Measurements from ENCODE around the gene ARF3.
A peak's percentile ranks its signal among the peaks of the same experiment; 100 is the strongest.

ARF3 gene

GRCh38 chr12:48903982-48904411, 53.3 kb downstream of the ARF3 start:
- H3K27ac ChIP-seq = no peak overlapping the region
- H3K36me3 ChIP-seq = no peaks in the 10 kb centered on the region
- TF ChIP-seq CTCF (IDR thresholded peaks at IDR 0.05; ENCODE audit: low read depth, low read length) = peak; percentile 78
- DNase-seq = peak; percentile 89
- peak overlapping the region; percentile 40 for H3K4me3 ChIP-seq (ENCODE audit: low read depth, low read length)
- no peaks in the 10 kb centered on the region for H3K9me3 ChIP-seq (ENCODE audit: severe bottlenecking)
- H3K27me3 ChIP-seq (ENCODE audit: insufficient read depth, low read depth, severe bottlenecking) = no peaks in the 10 kb centered on the region

- no peak for TF ChIP-seq CTCF (IDR thresholded peaks at IDR 0.05; ENCODE audit: low read depth, low read length)
- Histone ChIP-seq H3K9me3 (ENCODE audit: severe bottlenecking) (no peaks in the 10 kb centered on the region), H3K4me3 (ENCODE audit: low read depth, low read length) (no peak overlapping the region), H3K27ac (no peak overlapping the region), H3K27me3 (ENCODE audit: insufficient read depth, low read depth, severe bottlenecking) (no peaks in the 10 kb centered on the region), H3K36me3 (no peaks in the 10 kb centered on the region)
- no peak for DNase-seq
These were observed 53.8 kb downstream of the ARF3 start for GRCh38 chr12:48903363-48903981.

GRCh38 chr12:48901278-48901677, 56.0 kb downstream of the ARF3 start:
- no peak for TF ChIP-seq CTCF (IDR thresholded peaks at IDR 0.05; ENCODE audit: low read depth, low read length)
- Histone ChIP-seq H3K36me3 (no peaks in the 10 kb centered on the region), H3K9me3 (ENCODE audit: severe bottlenecking) (no peaks in the 10 kb centered on the region), H3K27me3 (ENCODE audit: insufficient read depth, low read depth, severe bottlenecking) (no peaks in the 10 kb centered on the region), H3K4me3 (ENCODE audit: low read depth, low read length) (no peak overlapping the region), H3K27ac (no peak overlapping the region)
- no peak for DNase-seq

- no peak for TF ChIP-seq CTCF (IDR thresholded peaks at IDR 0.05; ENCODE audit: low read depth, low read length)
These were observed 57.6 kb downstream of the ARF3 start for GRCh38 chr12:48899651-48900050.

GRCh38 chr12:48894271-48894670, 63.0 kb downstream of the ARF3 start:
- Histone ChIP-seq H3K27me3 (ENCODE audit: insufficient read depth, low read depth, severe bottlenecking) (no peaks in the 10 kb centered on the region), H3K9me3 (ENCODE audit: severe bottlenecking) (no peaks in the 10 kb centered on the region), H3K36me3 (no peaks in the 10 kb centered on the region), H3K27ac (no peak overlapping the region), H3K4me3 (ENCODE audit: low read depth, low read length) (no peak overlapping the region)
- no peak for TF ChIP-seq CTCF (IDR thresholded peaks at IDR 0.05; ENCODE audit: low read depth, low read length)
- DNase-seq = no peak

More at GRCh38 chr12:48899651-48900050, 57.6 kb downstream of the ARF3 start:
- no peaks in the 10 kb centered on the region for H3K36me3 ChIP-seq
- H3K4me3 ChIP-seq (ENCODE audit: low read depth, low read length) = no peak overlapping the region
- DNase-seq = no peak
- no peaks in the 10 kb centered on the region for H3K27me3 ChIP-seq (ENCODE audit: insufficient read depth, low read depth, severe bottlenecking)
- H3K9me3 ChIP-seq (ENCODE audit: severe bottlenecking) = no peaks in the 10 kb centered on the region
- no peak overlapping the region for H3K27ac ChIP-seq

Data from WERI-Rb-1 (cell line).